Measurements from ENCODE around the gene SP2. TPM values are rescaled to one million over a fixed set of nuclear protein-coding genes. Genes with fewer than 3 reads are reported as not detected.

The SP2 gene
- total RNA-seq, 1 donor from 2014 or later: 18.0 TPM

DNA sequence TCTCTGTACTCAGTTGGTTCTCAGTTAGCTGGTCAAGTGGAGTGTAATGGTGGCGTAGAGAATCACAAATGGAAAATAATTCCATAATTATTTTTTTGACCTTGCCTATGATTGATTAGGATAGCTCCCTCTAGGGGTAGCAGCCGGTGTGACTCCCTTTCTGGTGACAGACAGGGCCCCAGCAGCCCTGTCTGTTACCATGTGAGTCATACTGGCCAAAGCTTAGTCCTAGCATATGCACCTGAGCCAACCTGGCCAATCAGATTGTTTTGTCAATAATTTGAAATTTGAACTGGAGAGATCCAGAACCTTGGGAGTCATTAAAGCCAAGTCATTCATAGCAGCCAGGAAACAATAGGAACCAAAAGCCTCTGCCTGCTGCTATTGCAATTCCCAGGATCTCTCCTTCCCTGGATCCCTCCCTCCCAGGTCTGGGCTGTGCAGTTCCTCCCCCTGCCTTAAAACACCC, 50.9 kb downstream of the SP2 start:
- H3K27me3 Mint-ChIP-seq (ENCODE audit: low read depth): no peaks in the 10 kb centered on the region
- peaks cover 16% of the 10 kb centered on the region for H3K4me1 Mint-ChIP-seq
- H3K4me3 Mint-ChIP-seq: no peak overlapping the region
- H3K27ac Mint-ChIP-seq: no peak overlapping the region
- peak in 1 of 2 experiments; percentile 64 for DNase-seq (ENCODE audit: low spot score in 2 of 2, unreplicated experiment in 2 of 2)
- TF ChIP-seq, protein P1, sequence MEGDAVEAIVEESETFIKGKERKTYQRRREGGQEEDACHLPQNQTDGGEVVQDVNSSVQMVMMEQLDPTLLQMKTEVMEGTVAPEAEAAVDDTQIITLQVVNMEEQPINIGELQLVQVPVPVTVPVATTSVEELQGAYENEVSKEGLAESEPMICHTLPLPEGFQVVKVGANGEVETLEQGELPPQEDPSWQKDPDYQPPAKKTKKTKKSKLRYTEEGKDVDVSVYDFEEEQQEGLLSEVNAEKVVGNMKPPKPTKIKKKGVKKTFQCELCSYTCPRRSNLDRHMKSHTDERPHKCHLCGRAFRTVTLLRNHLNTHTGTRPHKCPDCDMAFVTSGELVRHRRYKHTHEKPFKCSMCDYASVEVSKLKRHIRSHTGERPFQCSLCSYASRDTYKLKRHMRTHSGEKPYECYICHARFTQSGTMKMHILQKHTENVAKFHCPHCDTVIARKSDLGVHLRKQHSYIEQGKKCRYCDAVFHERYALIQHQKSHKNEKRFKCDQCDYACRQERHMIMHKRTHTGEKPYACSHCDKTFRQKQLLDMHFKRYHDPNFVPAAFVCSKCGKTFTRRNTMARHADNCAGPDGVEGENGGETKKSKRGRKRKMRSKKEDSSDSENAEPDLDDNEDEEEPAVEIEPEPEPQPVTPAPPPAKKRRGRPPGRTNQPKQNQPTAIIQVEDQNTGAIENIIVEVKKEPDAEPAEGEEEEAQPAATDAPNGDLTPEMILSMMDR (IDR thresholded peaks at IDR 0.05; ENCODE audit: unreplicated experiment): peak; percentile 68
- no peaks in the 10 kb centered on the region for H3K9me3 Mint-ChIP-seq
- no peaks in the 10 kb centered on the region for H3K36me3 Mint-ChIP-seq

GRCh38 chr17:47948706-47949196, 52.7 kb downstream of the SP2 start:
- H3K27ac Mint-ChIP-seq: no peak overlapping the region
- H3K4me1 Mint-ChIP-seq: peaks cover 15% of the 10 kb centered on the region
- H3K9me3 Mint-ChIP-seq: no peaks in the 10 kb centered on the region
- no peaks in the 10 kb centered on the region for H3K27me3 Mint-ChIP-seq (ENCODE audit: low read depth)
- no peak overlapping the region for H3K4me3 Mint-ChIP-seq
- no peaks in the 10 kb centered on the region for H3K36me3 Mint-ChIP-seq
- TF ChIP-seq, protein P1 (IDR thresholded peaks at IDR 0.05; ENCODE audit: unreplicated experiment): no peak
- no peak for DNase-seq (ENCODE audit: low spot score in 2 of 2, unreplicated experiment in 2 of 2)

DNA sequence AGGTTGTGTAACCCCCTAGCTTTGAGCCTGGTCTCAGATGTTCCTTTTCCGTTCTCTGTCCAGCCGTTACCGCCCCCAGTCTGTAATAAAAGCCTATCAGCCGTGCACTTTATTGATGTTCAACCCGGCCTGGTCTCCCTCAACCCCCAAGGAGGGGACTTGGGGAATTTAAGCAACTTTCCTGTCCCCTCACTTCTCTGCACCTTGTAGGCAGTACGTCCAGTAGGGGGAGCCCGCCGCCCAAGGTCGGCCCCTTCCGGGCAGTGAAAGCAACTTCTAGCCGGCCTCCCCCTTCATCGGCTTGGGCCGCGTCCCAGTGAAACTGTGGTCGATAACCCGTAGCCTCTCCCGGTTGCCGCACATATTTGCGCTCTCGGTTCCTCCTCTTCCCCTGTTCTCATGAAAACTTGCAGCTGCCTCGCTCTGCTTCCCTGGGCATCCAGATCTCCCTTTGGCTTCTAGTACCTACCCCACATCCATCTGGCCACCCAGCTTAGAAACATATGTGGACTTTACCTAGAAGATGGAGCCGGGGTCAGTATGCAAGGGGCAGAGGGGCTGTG, 53.2 kb downstream of the SP2 start:
- TF ChIP-seq, protein P1 (IDR thresholded peaks at IDR 0.05; ENCODE audit: unreplicated experiment): peak; percentile 81
- Mint-ChIP-seq H3K4me1 (peaks cover 18% of the 10 kb centered on the region), H3K27me3 (ENCODE audit: low read depth) (no peaks in the 10 kb centered on the region), H3K27ac (peak overlapping the region; percentile 44), H3K4me3 (peak overlapping the region; percentile 40), H3K9me3 (no peaks in the 10 kb centered on the region), H3K36me3 (no peaks in the 10 kb centered on the region)
- DNase-seq (ENCODE audit: low spot score in 2 of 2, unreplicated experiment in 2 of 2): peak; percentile 81 to 93

DNA sequence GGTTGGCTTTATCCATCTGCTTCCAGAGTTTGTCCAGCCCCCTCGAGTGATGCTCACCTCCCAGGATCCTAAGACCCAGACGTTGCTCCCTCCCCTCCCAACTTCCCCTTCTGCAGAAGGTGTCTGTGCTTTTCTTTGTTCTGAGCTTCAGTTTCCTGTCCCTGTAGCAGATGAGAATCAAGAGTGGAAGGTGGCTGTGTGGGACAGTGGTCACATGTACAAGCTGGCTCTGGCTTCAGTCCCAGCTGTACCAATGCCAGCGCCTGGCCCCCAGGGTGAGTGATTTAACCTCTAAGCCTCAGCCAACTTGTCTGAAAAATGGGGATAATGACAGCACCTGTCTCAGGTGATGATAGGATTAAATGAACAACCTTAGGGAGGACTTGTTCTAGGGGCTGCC, 53.9 kb downstream of the SP2 start:
- peaks cover 22% of the 10 kb centered on the region for H3K4me1 Mint-ChIP-seq
- peak overlapping the region; percentile 30 for H3K27ac Mint-ChIP-seq

GRCh38 chr17:47950448-47950847, 54.4 kb downstream of the SP2 start:
- Mint-ChIP-seq H3K27me3 (ENCODE audit: low read depth) (no peaks in the 10 kb centered on the region), H3K36me3 (no peaks in the 10 kb centered on the region), H3K4me1 (peaks cover 26% of the 10 kb centered on the region), H3K4me3 (no peak overlapping the region), H3K27ac (no peak overlapping the region), H3K9me3 (no peaks in the 10 kb centered on the region)
- TF ChIP-seq, protein P1 (IDR thresholded peaks at IDR 0.05; ENCODE audit: unreplicated experiment): no peak
- DNase-seq (ENCODE audit: low spot score in 2 of 2, unreplicated experiment in 2 of 2): no peak

More for the DNA sequence above, 53.9 kb downstream of the SP2 start:
- TF ChIP-seq, protein P1 (IDR thresholded peaks at IDR 0.05; ENCODE audit: unreplicated experiment): no peak
- no peaks in the 10 kb centered on the region for H3K9me3 Mint-ChIP-seq
- no peaks in the 10 kb centered on the region for H3K27me3 Mint-ChIP-seq (ENCODE audit: low read depth)
- DNase-seq (ENCODE audit: low spot score in 2 of 2, unreplicated experiment in 2 of 2): no peak
- no peaks in the 10 kb centered on the region for H3K36me3 Mint-ChIP-seq
- H3K4me3 Mint-ChIP-seq: no peak overlapping the region
